B cell (primary cell): ENCODE measurements around the gene SLC30A1. TPM values are rescaled to one million over a fixed set of nuclear protein-coding genes. Genes with fewer than 3 reads are reported as not detected.

Experiments
- ATAC-seq: fragments of 200-7000 bp; cut with Tn5 transposase; one replicate; pipeline ENCODE4 v1.10.0; 2021; ENCODE audit warnings: low read depth, mild to moderate bottlenecking, moderate number of reproducible peaks, moderate library complexity
- CTCF ChIA-PET: fragments of 350-600 bp; sonication (Branson Sonifier 250); formaldehyde crosslinking; loops from one replicate; lab custom pipeline; 2021; ENCODE audit warnings: antibody characterized with exemption, inconsistent platforms; lab: Charles Lee
- POLR2A ChIA-PET: fragments of 350-600 bp; sonication (Branson Sonifier 250); formaldehyde crosslinking; loops from one replicate; lab custom pipeline; 2021; ENCODE audit warnings: antibody characterized with exemption; lab: Charles Lee
- DNase-seq: peaks from one replicate; pipeline ENCODE4 v3.0.0; 2013
- H2AFZ ChIP-seq: 2 replicates; pipeline ENCODE4 v1.6.1; 2012; ENCODE audit warnings: mild to moderate bottlenecking, low read depth, low read length; ENCODE audit not compliant: insufficient read depth, poor library complexity, severe bottlenecking
- H3K27ac ChIP-seq, 2 donors: 1 replicate in 1 of 2; 2 replicates in 1 of 2; pipeline ENCODE4 v1.5.1; 2012 to 2013; ENCODE audit warnings: low read length in 2 of 2, mild to moderate bottlenecking in 2 of 2, moderate library complexity in 1 of 2
- H3K27me3 ChIP-seq, 4 experiments: fragments of 200-600 bp in 1 of 4; sonication (generic) in 1 of 4; replicated peaks in 1 of 4; 1 replicate in 2 of 4; 2 replicates in 2 of 4; pipeline versions ENCODE4 v1.6.1 to v1.7.0; 2013 to 2016; ENCODE audit warnings: low read length in 3 of 4, mild to moderate bottlenecking in 2 of 4, mixed read lengths in 1 of 4, moderate library complexity in 1 of 4; ENCODE audit not compliant: insufficient read depth in 4 of 4, control insufficient read depth in 3 of 4; ENCODE audit errors: control extremely low read depth in 1 of 4
- H3K36me3 ChIP-seq, 2 experiments: replicated peaks in 1 of 2; 1 replicate in 1 of 2; 2 replicates in 1 of 2; pipeline versions ENCODE4 v1.6.1 to v1.7.1; 2013; ENCODE audit warnings: low read length in 1 of 2; ENCODE audit not compliant: insufficient read depth in 2 of 2, control insufficient read depth in 1 of 2; ENCODE audit errors: control extremely low read depth in 1 of 2, extremely low read depth in 1 of 2
- H3K4me1 ChIP-seq, 2 donors: fragments of 200-600 bp in 1 of 2; sonication (generic) in 1 of 2; 1 replicate in 1 of 2; 2 replicates in 1 of 2; pipeline versions ENCODE4 v1.5.1 to v1.6.1; 2013 to 2017; ENCODE audit warnings: low read length in 2 of 2; ENCODE audit not compliant: control insufficient read depth in 2 of 2, insufficient read depth in 2 of 2
- H3K4me2 ChIP-seq: replicated peaks from 2 replicates; pipeline ENCODE3; 2012; ENCODE audit warnings: mild to moderate bottlenecking, low read depth, low read length; ENCODE audit not compliant: poor library complexity, severe bottlenecking
- H3K4me3 ChIP-seq, 5 experiments: fragments of 200-600 bp in 1 of 5; sonication (generic) in 1 of 5; 1 replicate in 3 of 5; 2 replicates in 2 of 5; pipeline versions ENCODE4 v1.5.1 to v1.7.0; 2011 to 2016; ENCODE audit warnings: low read length in 4 of 5, mild to moderate bottlenecking in 4 of 5, low read depth in 2 of 5, control low read depth in 1 of 5, moderate library complexity in 1 of 5; ENCODE audit not compliant: insufficient read depth in 1 of 5; ENCODE audit errors: control extremely low read depth in 1 of 5, extremely low read depth in 1 of 5
- H3K79me2 ChIP-seq: fragments of 200-600 bp; sonication (generic); one replicate; pipeline ENCODE4 v1.6.0; 2016; ENCODE audit warnings: low read length; ENCODE audit not compliant: control insufficient read depth, insufficient read depth
- H3K9ac ChIP-seq: fragments of 200-600 bp; sonication (generic); 2 replicates; pipeline ENCODE4 v1.6.1; 2017; ENCODE audit warnings: mild to moderate bottlenecking, low read length, moderate library complexity
- H3K9me3 ChIP-seq, 3 donors: one replicate each; pipeline versions ENCODE4 v1.6.1 to v1.7.1; 2013; ENCODE audit warnings: low read length in 2 of 3; ENCODE audit not compliant: control insufficient read depth in 2 of 3, insufficient read depth in 1 of 3; ENCODE audit errors: control extremely low read depth in 1 of 3
- H4K20me1 ChIP-seq: 2 replicates; pipeline ENCODE4 v1.6.0; 2012; ENCODE audit warnings: mild to moderate bottlenecking, low read length; ENCODE audit not compliant: insufficient read depth, control insufficient read depth, poor library complexity, severe bottlenecking
- H3K27ac Mint-ChIP-seq: one replicate; pipeline ENCODE4 v1.8.0; 2021; ENCODE audit warnings: mixed read lengths
- H3K27me3 Mint-ChIP-seq: one replicate; pipeline ENCODE4 v1.8.0; 2021; ENCODE audit warnings: mixed read lengths
- H3K4me1 Mint-ChIP-seq: one replicate; pipeline ENCODE4 v1.8.0; 2021; ENCODE audit warnings: mixed read lengths
- H3K4me3 Mint-ChIP-seq: one replicate; pipeline ENCODE4 v1.8.0; 2021; ENCODE audit warnings: mixed read lengths
- H3K9me3 Mint-ChIP-seq: one replicate; pipeline ENCODE4 v1.8.0; 2022; ENCODE audit warnings: mixed read lengths; ENCODE audit not compliant: insufficient read depth
- EZH2 ChIP-seq: IDR thresholded peaks from 2 replicates; pipeline ENCODE4 v1.6.1; 2012; ENCODE audit warnings: borderline replicate concordance, low read depth, mild to moderate bottlenecking, moderate library complexity, low read length; ENCODE audit not compliant: insufficient read depth, poor library complexity, severe bottlenecking
- WGBS: methylation state at CpG from one replicate; pipeline ENCODE4 v1.1.5; 2013; ENCODE audit warnings: missing lambda C conversion rate; ENCODE audit not compliant: insufficient coverage; 5-methylcytosine and 5-hydroxymethylcytosine counted together
- intact Hi-C: fragments of 100-400 bp; cut with micrococcal nuclease; formaldehyde crosslinking; loops from one replicate; pipeline ENCODE4 v1.10.0; 2022
- polyA plus RNA-seq: library from polyadenylated mRNA; depleted of rRNA; stranded (reverse); fragments of >200 nt; gene quantifications from 2 replicates; pipeline ENCODE4 v1.2.3, GENCODE V29; 2012
- total RNA-seq, 2 donors: library from RNA; stranded (reverse); fragments of 120-200 nt in 1 of 2; gene quantifications; 1 replicate in 1 of 2; 2 replicates in 1 of 2; pipeline versions ENCODE4 v1.2.3 to v1.2.4, GENCODE V29; 2013 to 2022
- TF ChIP-seq, protein P1 (sequence below): fragments of 200-600 bp; IDR thresholded peaks from one replicate; pipeline ENCODE4 v1.8.0; 2022; ENCODE audit warnings: antibody characterized with exemption, mild to moderate bottlenecking

Gene SLC30A1
- total and polyA plus RNA-seq, 2 donors (not counting 1 experiment from before 2014, with no cell fraction given) = 1.7 to 12.2 TPM

- Mint-ChIP-seq H3K9me3 (peaks cover 2% of the 10 kb centered on the region), H3K27me3 (peaks cover 11% of the 10 kb centered on the region), H3K27ac (no peak overlapping the region), H3K4me3 (no peak overlapping the region), H3K4me1 (no peaks in the 10 kb centered on the region)
- Histone ChIP-seq H3K9me3 (peaks cover 0 to 3% (median 0%) of the 10 kb centered on the region in 3 donors), H3K9ac (no peak overlapping the region), H3K4me2 (no peak overlapping the region), H2AFZ (no peak overlapping the region), H3K4me1 (no peaks in the 10 kb centered on the region), H3K4me3 (no peak overlapping the region), H3K27me3 (peaks cover 0 to 5% (median 0%) of the 10 kb centered on the region in 4 experiments), H3K79me2 (no peaks in the 10 kb centered on the region), H3K27ac (no peak overlapping the region), H3K36me3 (no peaks in the 10 kb centered on the region), H4K20me1 (no peaks in the 10 kb centered on the region)
- TF ChIP-seq EZH2 = no peak
- TF ChIP-seq, protein P1, sequence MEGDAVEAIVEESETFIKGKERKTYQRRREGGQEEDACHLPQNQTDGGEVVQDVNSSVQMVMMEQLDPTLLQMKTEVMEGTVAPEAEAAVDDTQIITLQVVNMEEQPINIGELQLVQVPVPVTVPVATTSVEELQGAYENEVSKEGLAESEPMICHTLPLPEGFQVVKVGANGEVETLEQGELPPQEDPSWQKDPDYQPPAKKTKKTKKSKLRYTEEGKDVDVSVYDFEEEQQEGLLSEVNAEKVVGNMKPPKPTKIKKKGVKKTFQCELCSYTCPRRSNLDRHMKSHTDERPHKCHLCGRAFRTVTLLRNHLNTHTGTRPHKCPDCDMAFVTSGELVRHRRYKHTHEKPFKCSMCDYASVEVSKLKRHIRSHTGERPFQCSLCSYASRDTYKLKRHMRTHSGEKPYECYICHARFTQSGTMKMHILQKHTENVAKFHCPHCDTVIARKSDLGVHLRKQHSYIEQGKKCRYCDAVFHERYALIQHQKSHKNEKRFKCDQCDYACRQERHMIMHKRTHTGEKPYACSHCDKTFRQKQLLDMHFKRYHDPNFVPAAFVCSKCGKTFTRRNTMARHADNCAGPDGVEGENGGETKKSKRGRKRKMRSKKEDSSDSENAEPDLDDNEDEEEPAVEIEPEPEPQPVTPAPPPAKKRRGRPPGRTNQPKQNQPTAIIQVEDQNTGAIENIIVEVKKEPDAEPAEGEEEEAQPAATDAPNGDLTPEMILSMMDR = no peak
- ChIA-PET CTCF (no interaction called here), POLR2A (no interaction called here)
- DNase-seq (no peak), ATAC-seq (no peak)
- intact Hi-C loops = no loop called here
- WGBS = 96% methylated on average over 7 of the region's 7 CpGs
Measured at GRCh38 chr1:211546543-211546942, 32.4 kb downstream of the SLC30A1 start.

GRCh38 chr1:211543025-211543424 lies 35.9 kb downstream of the SLC30A1 start:
- no peak overlapping the region for H3K27ac Mint-ChIP-seq
- no peak for DNase-seq
- no peaks in the 10 kb centered on the region for H3K36me3 ChIP-seq
- H3K4me3 Mint-ChIP-seq = no peak overlapping the region
- H3K9me3 Mint-ChIP-seq = peaks cover 5% of the 10 kb centered on the region
- H3K4me1 ChIP-seq = no peaks in the 10 kb centered on the region
- peaks cover 0 to 3% (median 0%) of the 10 kb centered on the region in 4 experiments for H3K27me3 ChIP-seq
- no peak for ATAC-seq
- peaks cover 0 to 16% (median 0%) of the 10 kb centered on the region in 3 donors for H3K9me3 ChIP-seq
- peaks cover 15% of the 10 kb centered on the region for H3K27me3 Mint-ChIP-seq
- no peaks in the 10 kb centered on the region for H4K20me1 ChIP-seq
- intact Hi-C loops = no loop called here
- no peak overlapping the region for H3K27ac ChIP-seq
- H3K9ac ChIP-seq = no peak overlapping the region
- ChIA-PET CTCF (no interaction called here), POLR2A (interaction anchor here (0.5 kb wide), 1 partner anchor 51 kb away, joined by 8 read pairs; no protein-coding TSS in a partner anchor)
- no peaks in the 10 kb centered on the region for H3K79me2 ChIP-seq
- H2AFZ ChIP-seq = no peak overlapping the region
- H3K4me2 ChIP-seq = no peak overlapping the region
- no peak for TF ChIP-seq EZH2
- TF ChIP-seq, protein P1 = no peak
- H3K4me3 ChIP-seq = no peak overlapping the region
- H3K4me1 Mint-ChIP-seq = no peaks in the 10 kb centered on the region
- WGBS = no CpG with 5 or more reads among the region's 4 CpGs
